HG03045 (cell line): ENCODE results near the gene AP3S2.
"Not testable (repeated sequence)": the region's sequence is repeated elsewhere in the genome, so short reads cannot be mapped to it uniquely, and the experiment has no call there.

Experiments used
- ATAC-seq: cut with Tn5 transposase; IDR thresholded peaks from one replicate; pipeline ENCODE4 v1.9.1; 2021; ENCODE audit warnings: mild to moderate bottlenecking, moderate library complexity; ENCODE audit not compliant: unreplicated experiment

The AP3S2 gene

GRCh38 chr15:89803941-89804800 is 89.6 kb downstream of the AP3S2 start:
- no peak for ATAC-seq

GRCh38 chr15:89802986-89803824 is 90.6 kb downstream of the AP3S2 start:
- no peak for ATAC-seq

GRCh38 chr15:89802231-89802928 is 91.4 kb downstream of the AP3S2 start:
- ATAC-seq: no peak

GRCh38 chr15:89801471-89802195 is 92.2 kb downstream of the AP3S2 start:
- ATAC-seq: no peak

- ATAC-seq: no peak
Observed at GRCh38 chr15:89799918-89800498, 93.8 kb downstream of the AP3S2 start.

GRCh38 chr15:89799011-89799911 is 94.5 kb downstream of the AP3S2 start:
- ATAC-seq: no peak

GRCh38 chr15:89797678-89798201 is 96.1 kb downstream of the AP3S2 start:
- ATAC-seq: no peak

- no peak for ATAC-seq
Observed at GRCh38 chr15:89795996-89796395, 97.8 kb downstream of the AP3S2 start.

- no peak for ATAC-seq
Observed at GRCh38 chr15:89794627-89795241, 99.1 kb downstream of the AP3S2 start.

GRCh38 chr15:89792106-89792805 is 101.5 kb downstream of the AP3S2 start:
- no peak for ATAC-seq

GRCh38 chr15:89790661-89791060 is 103.1 kb downstream of the AP3S2 start:
- ATAC-seq: no peak

- ATAC-seq: no peak
Observed at GRCh38 chr15:89790206-89790605, 103.6 kb downstream of the AP3S2 start.

GRCh38 chr15:89788585-89788984 is 105.2 kb downstream of the AP3S2 start:
- ATAC-seq: not testable (repeated sequence)

GRCh38 chr15:89787944-89788343 is 105.8 kb downstream of the AP3S2 start:
- ATAC-seq: no peak

GRCh38 chr15:89785774-89786140 is 108.0 kb downstream of the AP3S2 start:
- ATAC-seq: no peak

- ATAC-seq: no peak
Observed at GRCh38 chr15:89785064-89785773, 108.6 kb downstream of the AP3S2 start.

- no peak for ATAC-seq
Observed at GRCh38 chr15:89784686-89784960, 109.2 kb downstream of the AP3S2 start.
